GM12878 (cell line): ENCODE results near the gene ATP6V1G1. TPM values are rescaled to one million over a fixed set of nuclear protein-coding genes. Genes with fewer than 3 reads are reported as not detected.

Source experiments
- ATAC-seq: fragments of 200-7000 bp; cut with Tn5 transposase; 3 replicates; pipeline ENCODE4 v1.9.1; 2020; ENCODE audit warnings: mild to moderate bottlenecking, moderate library complexity
- BruUV-seq: library from RNA; stranded (reverse); fragments of 400-500 nt; replicated peaks from 2 replicates; lab custom pipeline; 2021; lab: Mats Ljungman, UMichigan
- CTCF ChIA-PET: fragments of 300-600 bp; sonication (Branson Sonifier 250); formaldehyde crosslinking; extraction: SDS; loops from one replicate; lab custom pipeline; 2021; ENCODE audit warnings: inconsistent platforms; lab: Yijun Ruan, JAX
- POLR2A ChIA-PET: fragments of 350-600 bp; formaldehyde crosslinking; extraction: SDS; loops from one replicate; lab custom pipeline; 2021; ENCODE audit warnings: inconsistent platforms; lab: Charles Lee
- RAD21 ChIA-PET: fragments of 300-600 bp; sonication (Branson Sonifier 250); formaldehyde crosslinking; loops from one replicate; lab custom pipeline; 2023; ENCODE audit warnings: antibody characterized with exemption; ENCODE audit not compliant: unreplicated experiment; lab: Charles Lee
- SMC1A ChIA-PET: fragments of 300-600 bp; sonication (Branson Sonifier 250); formaldehyde crosslinking; loops from one replicate; lab custom pipeline; 2023; ENCODE audit not compliant: unreplicated experiment, uncharacterized antibody; lab: Charles Lee
- DNase-seq: peaks from one replicate; pipeline ENCODE4 v3.0.0-alpha.2; 2011; ENCODE audit warnings: low read depth, low spot score
- FAIRE-seq: peaks from 3 replicates; lab custom pipeline; 2011; peaks lifted over from hg19 to GRCh38; lab: Jason Lieb, UNC
- H2AFZ ChIP-seq: 2 replicates; pipeline ENCODE4 v1.6.0; 2011; ENCODE audit warnings: low read depth, low read length, control low read depth; ENCODE audit not compliant: control insufficient read depth
- H3K27ac ChIP-seq: 2 replicates; pipeline ENCODE4 v1.5.1; 2011; ENCODE audit warnings: control low read depth; ENCODE audit not compliant: control insufficient read depth, insufficient read depth
- H3K27me3 ChIP-seq, 2 experiments: replicated peaks in 1 of 2; 2 replicates each; pipeline versions ENCODE4 v1.6.0 to v1.6.1; 2011; ENCODE audit warnings: low read length in 1 of 2; ENCODE audit not compliant: control insufficient read depth in 2 of 2, insufficient read depth in 2 of 2
- H3K36me3 ChIP-seq, 2 experiments: 2 replicates each; pipeline ENCODE4 v1.5.1; 2011; ENCODE audit warnings: low read length in 1 of 2; ENCODE audit not compliant: control insufficient read depth in 2 of 2, insufficient read depth in 2 of 2
- H3K4me1 ChIP-seq: 2 replicates; pipeline ENCODE4 v1.6.1; 2011; ENCODE audit warnings: mild to moderate bottlenecking, low read length, moderate library complexity, mixed read lengths; ENCODE audit not compliant: control insufficient read depth, insufficient read depth
- H3K4me2 ChIP-seq: 2 replicates; pipeline ENCODE4 v1.6.0; 2011; ENCODE audit warnings: control low read depth; ENCODE audit not compliant: control insufficient read depth, insufficient read depth
- H3K4me3 ChIP-seq: fragments of 200-600 bp; sonication (generic); 2 replicates; pipeline ENCODE4 v1.5.1; 2016
- H3K79me2 ChIP-seq: 2 replicates; pipeline ENCODE4 v1.6.0; 2011; ENCODE audit warnings: low read length; ENCODE audit not compliant: control insufficient read depth, insufficient read depth
- H3K9ac ChIP-seq: 2 replicates; pipeline ENCODE4 v1.8.0; 2011; ENCODE audit warnings: low read length, control low read depth, mixed read lengths; ENCODE audit not compliant: control insufficient read depth, insufficient read depth
- H3K9me3 ChIP-seq: replicated peaks from 3 replicates; pipeline ENCODE4 v1.5.1; 2011; ENCODE audit warnings: mild to moderate bottlenecking, low read length; ENCODE audit not compliant: control insufficient read depth, insufficient read depth
- H4K20me1 ChIP-seq: 2 replicates; pipeline ENCODE4 v1.6.0; 2011; ENCODE audit not compliant: control insufficient read depth, insufficient read depth
- FOS ChIP-seq: IDR thresholded peaks from 3 replicates; pipeline ENCODE4 v1.6.1; 2011; ENCODE audit warnings: borderline replicate concordance; ENCODE audit not compliant: insufficient read length; ENCODE audit errors: extremely low read depth
- JUND ChIP-seq: IDR thresholded peaks from 2 replicates; pipeline ENCODE4 v1.6.1; 2012; ENCODE audit warnings: low read depth, mild to moderate bottlenecking, low read length, improper control_type of control experiment, moderate library complexity
- MEF2A ChIP-seq: IDR thresholded peaks from 2 replicates; pipeline ENCODE4 v1.6.1; 2011; ENCODE audit warnings: low read depth, mild to moderate bottlenecking, low read length, moderate library complexity; ENCODE audit not compliant: insufficient read depth
- MYC ChIP-seq: IDR thresholded peaks from 2 replicates; pipeline ENCODE4 v1.6.1; 2011; ENCODE audit warnings: mild to moderate bottlenecking, low read length, moderate library complexity, inconsistent platforms; ENCODE audit not compliant: insufficient read depth, insufficient replicate concordance, insufficient read length, severe bottlenecking
- PBX3 ChIP-seq: IDR thresholded peaks from 2 replicates; pipeline ENCODE4 v1.6.1; 2011; ENCODE audit warnings: mild to moderate bottlenecking, low read depth, low read length, moderate library complexity; ENCODE audit not compliant: insufficient replicate concordance
- PKNOX1 ChIP-seq: fragments of 450-650 bp; IDR thresholded peaks from 2 replicates; pipeline ENCODE4 v1.6.1; 2016; ENCODE audit warnings: mild to moderate bottlenecking
- SUPT20H ChIP-seq: IDR thresholded peaks from 2 replicates; pipeline ENCODE4 v1.6.1; 2011; ENCODE audit warnings: low read depth, mild to moderate bottlenecking, low read length, moderate library complexity, borderline replicate concordance; ENCODE audit not compliant: control insufficient read depth
- TBL1XR1 ChIP-seq: IDR thresholded peaks from 2 replicates; pipeline ENCODE4 v1.6.1; 2012; ENCODE audit warnings: low read depth, low read length, improper control_type of control experiment
- WGBS: methylation state at CpG from one replicate; pipeline ENCODE4 v1.1.6; 2016; ENCODE audit warnings: low lambda C conversion rate; ENCODE audit not compliant: insufficient replicate concordance, insufficient coverage; ENCODE audit errors: missing lambda C conversion rate; 5-methylcytosine and 5-hydroxymethylcytosine counted together
- in situ Hi-C: fragments of 300-500 bp; cut with MboI; formaldehyde crosslinking; loops from 9 replicates; pipeline ENCODE4 v1.14.3; 2018; ENCODE audit warnings: mixed read lengths
- intact Hi-C: fragments of 100-400 bp; cut with micrococcal nuclease; formaldehyde crosslinking; loops from one replicate; pipeline ENCODE4 v1.14.2; 2022; ENCODE audit not compliant: unreplicated experiment
- polyA plus RNA-seq, 11 experiments: library from polyadenylated mRNA; depleted of rRNA in 4 of 11; unstranded in 6 of 11; stranded (reverse) in 5 of 11; fragments of >200 nt; fragmentation: Nextera tagmentation in 4 of 11; fragmentation: Illumina TruSeq in 1 of 11; extraction: Ambion mirVana in 4 of 11; extraction: Trizol in 1 of 11; gene quantifications; 1 replicate in 1 of 11; 2 replicates in 10 of 11; pipeline versions ENCODE4 v1.2.1 to v1.2.3, GENCODE V29; 2011 to 2016; ENCODE audit warnings: inconsistent platforms in 2 of 11, missing spikeins in 2 of 11, low read depth in 1 of 11
- total RNA-seq, 4 experiments: library from RNA; depleted of rRNA in 3 of 4; stranded (reverse); fragments of >200 nt in 3 of 4; fragmentation: Illumina TruSeq in 1 of 4; extraction: Trizol in 1 of 4; gene quantifications; 2 replicates each; pipeline versions ENCODE4 v1.2.1 to v1.2.3, GENCODE V29; 2013 to 2021

Gene ATP6V1G1
- total and polyA plus RNA-seq, 10 of the 15 experiments (the other 5 are each of a cell fraction or from before 2014, with no cell fraction given): 34.2 to 204 (median 82.5) TPM

- POLR2A ChIA-PET: interaction anchor here (0.9 to 6.6 kb wide), 7 partner anchors 8 to 123 kb away, joined by 3 to 73 read pairs (median 4); partner anchors contain the start of gene ATP6V1G1
- Histone ChIP-seq H3K36me3 (no peaks in the 10 kb centered on the region; a peak in 1 of 4 replicates), H3K27me3 (no peaks in the 10 kb centered on the region), H3K4me2 (peak overlapping the region; percentile 78), H3K27ac (peak overlapping the region; percentile 98), H3K4me1 (peaks cover 62% of the 10 kb centered on the region), H3K79me2 (peaks cover 25% of the 10 kb centered on the region), H3K4me3 (no peak overlapping the region), H4K20me1 (no peaks in the 10 kb centered on the region), H2AFZ (no peak overlapping the region), H3K9ac (no peak overlapping the region), H3K9me3 (peaks cover 1% of the 10 kb centered on the region; the same call in 2 of the 3 replicates)
- in situ Hi-C loops (no loop called here), intact Hi-C loops (loop anchor here (2.0 kb wide), 1 partner anchor 14 kb away; no protein-coding TSS in a partner anchor)
- no peak for DNase-seq
- CTCF ChIA-PET: interaction anchor here (1.4 to 9.8 kb wide), 5 partner anchors 10 to 216 kb away, joined by 3 to 88 read pairs (median 6); no protein-coding TSS in a partner anchor
- BruUV-seq: no TSS peak
- ATAC-seq: no peak
- RAD21 ChIA-PET: interaction anchor here (1.0 to 9.0 kb wide), 7 partner anchors 11 to 123 kb away, joined by 3 to 83 read pairs (median 6); partner anchors contain the start of gene ATP6V1G1
- no peak for FAIRE-seq
- no peak for TF ChIP-seq MYC
- SMC1A ChIA-PET: interaction anchor here (0.9 to 10.3 kb wide), 11 partner anchors 9 to 383 kb away, joined by 3 to 99 read pairs (median 5); no protein-coding TSS in a partner anchor
Observed at GRCh38 chr9:114606597-114607207, 19.1 kb downstream of the ATP6V1G1 start.

GRCh38 chr9:114607671-114608524, 20.3 kb downstream of the ATP6V1G1 start:
- RAD21 ChIA-PET: interaction anchor here (1.0 to 9.0 kb wide), 5 partner anchors 10 to 106 kb away, joined by 3 to 83 read pairs (median 49); no protein-coding TSS in a partner anchor
- H3K4me1 ChIP-seq: peaks cover 69% of the 10 kb centered on the region
- in situ Hi-C loops: no loop called here
- no peaks in the 10 kb centered on the region for H4K20me1 ChIP-seq
- ATAC-seq (peak; percentile 50), FAIRE-seq (peak; percentile 84), DNase-seq (peak; percentile 79)
- SMC1A ChIA-PET: interaction anchor here (0.7 to 10.3 kb wide), 9 partner anchors 8 to 382 kb away, joined by 3 to 99 read pairs (median 13); no protein-coding TSS in a partner anchor
- BruUV-seq: no TSS peak
- peak overlapping the region; percentile 98 for H3K27ac ChIP-seq
- H3K9ac ChIP-seq: peak overlapping the region; percentile 42
- intact Hi-C loops: loop anchor here (2.0 kb wide), 1 partner anchor 15 kb away; no protein-coding TSS in a partner anchor
- CTCF ChIA-PET: interaction anchor here (1.3 to 9.8 kb wide), 4 partner anchors 9 to 45 kb away, joined by 3 to 88 read pairs (median 34); no protein-coding TSS in a partner anchor
- POLR2A ChIA-PET: interaction anchor here (0.7 to 6.6 kb wide), 5 partner anchors 10 to 221 kb away, joined by 3 to 73 read pairs (median 4); partner anchors contain the start of gene ATP6V1G1
- peaks cover 37% of the 10 kb centered on the region for H3K79me2 ChIP-seq
- H3K36me3 ChIP-seq: no peaks in the 10 kb centered on the region; a peak in 1 of 4 replicates
- H3K4me3 ChIP-seq: peak overlapping the region; percentile 59
- no peaks in the 10 kb centered on the region for H3K27me3 ChIP-seq
- no peaks in the 10 kb centered on the region; the same call in 2 of the 3 replicates for H3K9me3 ChIP-seq
- no peak overlapping the region for H2AFZ ChIP-seq
- 16% methylated on average over 6 of the region's 6 CpGs for WGBS
- peak overlapping the region; percentile 78 for H3K4me2 ChIP-seq
- TF ChIP-seq TBL1XR1: peak; percentile 61; the same call in 1 of the 2 replicates
- TF ChIP-seq MEF2A: peak; percentile 87
- no peak for TF ChIP-seq SUPT20H
- TF ChIP-seq JUND: no peak
- no peak for TF ChIP-seq PKNOX1
- no peak for TF ChIP-seq FOS
- no peak for TF ChIP-seq MYC
- TF ChIP-seq PBX3: no peak
